Breast epithelium (tissue), 4 donors: ENCODE data around the gene IFNLR1. TPM values are rescaled to one million over a fixed set of nuclear protein-coding genes. Genes with fewer than 3 reads are reported as not detected.

ENCODE experiments used
- DNase-seq, 2 donors: peaks; one replicate each; pipeline ENCODE4 v3.0.0-alpha.2; 2019; ENCODE audit warnings: low spot score in 2 of 2
- H3K27ac ChIP-seq, 2 donors: fragments of 200-600 bp; sonication (generic) in 1 of 2; one replicate each; pipeline ENCODE4 v1.5.1; 2016 to 2019; ENCODE audit warnings: mild to moderate bottlenecking in 1 of 2
- H3K27me3 ChIP-seq, 2 donors: fragments of 200-600 bp; sonication (generic) in 1 of 2; one replicate each; pipeline versions ENCODE4 v1.5.1 to v1.6.0; 2017 to 2019; ENCODE audit warnings: control low read depth in 1 of 2, mild to moderate bottlenecking in 1 of 2
- H3K36me3 ChIP-seq: fragments of 200-600 bp; one replicate; pipeline ENCODE4 v1.5.1; 2019
- H3K4me1 ChIP-seq, 2 donors: fragments of 200-600 bp; sonication (generic); one replicate each; pipeline ENCODE4 v1.5.1; 2016 to 2019; ENCODE audit warnings: control low read depth in 1 of 2
- H3K4me3 ChIP-seq, 3 donors: fragments of 200-600 bp; sonication (generic); 1 replicate in 2 of 3; 2 replicates in 1 of 3; pipeline ENCODE4 v1.5.1; 2016 to 2019; ENCODE audit warnings: mild to moderate bottlenecking in 3 of 3, moderate library complexity in 2 of 3
- H3K9me3 ChIP-seq, 2 donors: fragments of 200-600 bp; sonication (generic) in 1 of 2; one replicate each; pipeline ENCODE4 v1.5.1; 2016 to 2019; ENCODE audit warnings: control low read depth in 1 of 2
- POLR2A ChIP-seq: fragments of 450-650 bp; IDR thresholded peaks from one replicate; pipeline ENCODE4 v1.6.1; 2016; ENCODE audit warnings: antibody characterized with exemption, mild to moderate bottlenecking, moderate library complexity
- POLR2AphosphoS5 ChIP-seq, 3 donors: sonication (generic); formaldehyde crosslinking; IDR thresholded peaks; one replicate each; pipeline ENCODE4 v1.6.1; 2017; ENCODE audit warnings: antibody characterized with exemption in 3 of 3
- intact Hi-C: fragments of 100-400 bp; cut with DNase I; formaldehyde crosslinking; loops from one replicate; pipeline ENCODE4 v1.15.1; 2023; ENCODE audit warnings: low total_unique reads
- total RNA-seq, 3 donors: library from RNA; depleted of rRNA; stranded (reverse); fragments of >200 nt; gene quantifications; one replicate each; pipeline ENCODE4 v1.1.0, GENCODE V29; 2016
- TF ChIP-seq, protein P1 (sequence below), 3 donors: fragments of 450-650 bp; IDR thresholded peaks; one replicate each; pipeline ENCODE4 v1.5.1; 2016 to 2017; ENCODE audit warnings: antibody characterized with exemption in 3 of 3, mild to moderate bottlenecking in 3 of 3, moderate library complexity in 3 of 3

Gene IFNLR1
- total RNA-seq, 3 donors from 2014 or later = under 0.01 to 10.7 (median 3.9) TPM

DNA sequence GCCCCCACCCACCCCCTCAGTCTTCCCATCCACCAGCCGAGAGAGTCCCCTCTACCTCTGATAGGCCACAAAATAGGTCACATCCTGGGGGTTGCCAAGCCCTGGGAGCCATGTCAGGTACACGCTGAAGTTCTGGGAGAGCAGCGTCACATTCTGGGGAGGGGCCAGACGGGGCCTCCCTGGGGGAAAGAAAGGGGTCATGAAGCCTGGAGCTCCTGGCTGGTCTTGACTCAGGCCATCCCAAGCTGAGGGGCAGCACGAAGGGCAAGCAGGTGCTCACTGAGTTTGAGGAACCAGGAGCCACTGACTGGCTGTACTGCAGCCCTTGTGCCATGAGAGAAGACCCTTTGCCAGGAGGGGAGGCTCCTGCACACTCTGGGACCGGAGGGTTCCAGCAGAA lies 6.4 kb downstream of the IFNLR1 start:
- DNase-seq = no peak
- Histone ChIP-seq H3K36me3 (no peaks in the 10 kb centered on the region), H3K4me3 (no peak overlapping the region), H3K4me1 (no peaks in the 10 kb centered on the region), H3K9me3 (no peaks in the 10 kb centered on the region), H3K27me3 (no peaks in the 10 kb centered on the region), H3K27ac (no peak overlapping the region)
- intact Hi-C loops = no loop called here
- TF ChIP-seq POLR2AphosphoS5 (IDR thresholded peaks at IDR 0.05) (no peak), POLR2A (no peak)
- TF ChIP-seq, protein P1, sequence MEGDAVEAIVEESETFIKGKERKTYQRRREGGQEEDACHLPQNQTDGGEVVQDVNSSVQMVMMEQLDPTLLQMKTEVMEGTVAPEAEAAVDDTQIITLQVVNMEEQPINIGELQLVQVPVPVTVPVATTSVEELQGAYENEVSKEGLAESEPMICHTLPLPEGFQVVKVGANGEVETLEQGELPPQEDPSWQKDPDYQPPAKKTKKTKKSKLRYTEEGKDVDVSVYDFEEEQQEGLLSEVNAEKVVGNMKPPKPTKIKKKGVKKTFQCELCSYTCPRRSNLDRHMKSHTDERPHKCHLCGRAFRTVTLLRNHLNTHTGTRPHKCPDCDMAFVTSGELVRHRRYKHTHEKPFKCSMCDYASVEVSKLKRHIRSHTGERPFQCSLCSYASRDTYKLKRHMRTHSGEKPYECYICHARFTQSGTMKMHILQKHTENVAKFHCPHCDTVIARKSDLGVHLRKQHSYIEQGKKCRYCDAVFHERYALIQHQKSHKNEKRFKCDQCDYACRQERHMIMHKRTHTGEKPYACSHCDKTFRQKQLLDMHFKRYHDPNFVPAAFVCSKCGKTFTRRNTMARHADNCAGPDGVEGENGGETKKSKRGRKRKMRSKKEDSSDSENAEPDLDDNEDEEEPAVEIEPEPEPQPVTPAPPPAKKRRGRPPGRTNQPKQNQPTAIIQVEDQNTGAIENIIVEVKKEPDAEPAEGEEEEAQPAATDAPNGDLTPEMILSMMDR (IDR thresholded peaks at IDR 0.05) = no peak

DNA sequence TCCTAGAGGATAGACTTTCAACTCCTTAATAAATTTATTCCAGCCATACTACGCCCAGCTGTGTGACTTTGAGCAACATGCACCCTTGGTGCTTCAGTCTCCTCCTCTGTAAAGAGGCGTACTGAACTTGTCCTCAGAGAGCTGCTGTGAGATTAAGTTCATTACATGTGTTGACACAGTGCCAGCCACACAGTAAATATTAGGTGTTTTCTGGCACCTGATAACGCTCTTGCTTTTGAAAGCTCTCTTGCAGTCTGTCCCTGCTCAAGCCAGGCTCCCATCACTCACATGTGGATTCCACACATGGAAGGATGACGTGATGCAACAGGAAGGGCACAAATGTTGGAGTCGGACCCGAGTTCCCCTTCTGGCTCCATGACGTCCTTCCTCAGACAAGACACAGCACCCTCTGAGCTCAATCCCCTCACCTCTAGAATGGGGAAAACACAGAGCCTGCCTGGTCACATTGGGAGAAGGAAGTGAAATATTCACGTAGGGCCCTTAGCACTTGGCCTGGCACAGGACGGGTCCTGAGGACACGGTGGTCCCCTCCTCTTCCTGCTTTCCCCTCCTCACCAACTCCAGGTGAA lies 7.7 kb downstream of the IFNLR1 start:
- no peaks in the 10 kb centered on the region for H3K9me3 ChIP-seq
- no peaks in the 10 kb centered on the region for H3K27me3 ChIP-seq
- intact Hi-C loops = no loop called here
- TF ChIP-seq, protein P1 (IDR thresholded peaks at IDR 0.05) = no peak
- no peak for TF ChIP-seq POLR2A
- no peak for TF ChIP-seq POLR2AphosphoS5 (IDR thresholded peaks at IDR 0.05)
- H3K27ac ChIP-seq = no peak overlapping the region
- no peak overlapping the region for H3K4me3 ChIP-seq
- H3K4me1 ChIP-seq = no peaks in the 10 kb centered on the region
- DNase-seq = no peak
- H3K36me3 ChIP-seq = no peaks in the 10 kb centered on the region

DNA sequence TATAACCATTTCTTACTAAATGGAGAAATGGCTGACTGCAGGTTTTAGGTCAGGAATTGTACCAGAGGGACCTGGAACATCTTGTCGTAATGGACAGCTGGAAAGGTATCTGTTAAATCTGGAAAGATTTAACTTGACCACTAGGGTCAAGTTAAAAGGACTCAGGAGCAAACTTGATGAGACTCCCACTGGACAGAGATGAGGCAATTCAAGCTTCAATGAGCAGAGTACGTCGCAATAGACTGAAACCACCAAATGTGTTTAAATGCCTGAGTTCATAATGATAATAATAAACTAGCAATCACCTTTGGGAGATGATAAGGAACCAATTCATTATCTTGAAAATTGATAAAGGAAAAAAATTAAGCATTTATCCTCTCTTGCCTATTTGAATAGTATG lies 8.7 kb downstream of the IFNLR1 start:
- intact Hi-C loops = no loop called here
- H3K9me3 ChIP-seq = no peaks in the 10 kb centered on the region
- H3K27me3 ChIP-seq = no peaks in the 10 kb centered on the region
- TF ChIP-seq POLR2AphosphoS5 (IDR thresholded peaks at IDR 0.05) (no peak), POLR2A (no peak)
- TF ChIP-seq, protein P1 (IDR thresholded peaks at IDR 0.05) = no peak
- H3K36me3 ChIP-seq = no peaks in the 10 kb centered on the region
- H3K27ac ChIP-seq = no peak overlapping the region
- H3K4me3 ChIP-seq = no peak overlapping the region
- H3K4me1 ChIP-seq = no peaks in the 10 kb centered on the region
- DNase-seq = no peak

DNA sequence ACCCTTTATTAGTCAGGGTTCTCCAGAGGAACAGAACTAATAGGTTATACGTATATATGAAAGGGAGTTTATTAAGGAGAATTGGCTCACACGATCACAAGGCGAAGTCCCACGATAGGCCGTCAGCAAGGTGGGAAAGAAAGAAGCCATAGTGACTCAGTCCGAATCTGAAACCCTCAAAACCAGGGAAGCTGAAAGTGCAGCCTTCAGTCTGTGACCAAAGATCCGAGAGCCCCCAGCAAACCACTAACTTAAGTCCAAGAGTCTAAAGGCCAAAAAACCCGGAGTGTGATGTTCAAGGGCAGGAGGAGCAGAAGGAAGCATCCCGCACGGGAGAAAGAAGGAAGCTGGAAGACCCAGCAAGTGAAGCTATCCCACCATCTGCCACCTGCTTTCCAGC lies 9.9 kb downstream of the IFNLR1 start:
- Histone ChIP-seq H3K27me3 (no peaks in the 10 kb centered on the region), H3K9me3 (no peaks in the 10 kb centered on the region), H3K4me3 (no peak overlapping the region), H3K36me3 (no peaks in the 10 kb centered on the region), H3K4me1 (no peaks in the 10 kb centered on the region), H3K27ac (no peak overlapping the region)
- intact Hi-C loops = no loop called here
- DNase-seq = no peak
- TF ChIP-seq POLR2A = no peak
- TF ChIP-seq, protein P1 (IDR thresholded peaks at IDR 0.05) = no peak
- TF ChIP-seq POLR2AphosphoS5 (IDR thresholded peaks at IDR 0.05) = no peak

DNA sequence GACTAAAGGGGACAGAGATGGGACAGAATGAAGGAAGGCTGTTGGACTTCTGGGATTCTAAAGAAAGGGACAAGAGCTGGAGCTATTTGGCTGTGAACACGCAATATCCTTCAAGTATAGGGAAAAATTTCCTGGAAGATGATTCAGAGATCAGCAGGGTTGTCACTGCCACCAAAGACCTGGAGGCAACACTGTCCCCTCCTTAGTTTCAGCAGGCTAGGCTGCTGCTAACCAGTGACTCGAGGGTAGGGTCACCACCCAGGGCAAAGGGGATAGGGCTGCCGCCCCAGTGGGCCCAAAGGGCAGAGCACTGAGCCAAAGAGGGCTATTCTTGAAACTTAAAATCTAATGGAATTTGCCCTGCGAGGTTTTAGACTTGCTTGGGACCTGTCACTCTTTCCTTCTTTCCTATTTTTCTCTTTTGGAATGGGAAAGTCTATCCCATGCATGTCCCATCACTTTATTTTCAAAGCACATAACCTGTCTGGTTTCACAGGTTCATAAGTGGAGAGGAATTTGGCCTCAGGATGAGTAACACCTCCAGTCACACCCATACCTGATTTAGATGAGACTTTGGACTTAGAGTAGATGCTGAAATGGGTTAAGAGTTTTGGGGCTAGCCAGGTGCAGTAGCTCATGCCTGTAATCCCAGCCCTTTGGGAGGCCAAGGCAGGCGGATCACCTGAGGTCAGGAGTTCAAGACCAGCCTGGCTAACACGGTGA lies 11.9 kb downstream of the IFNLR1 start:
- DNase-seq = no peak
- no peak overlapping the region for H3K27ac ChIP-seq
- no peaks in the 10 kb centered on the region for H3K9me3 ChIP-seq
- H3K27me3 ChIP-seq = no peaks in the 10 kb centered on the region
- intact Hi-C loops = no loop called here
- H3K4me1 ChIP-seq = no peaks in the 10 kb centered on the region
- no peak overlapping the region for H3K4me3 ChIP-seq
- H3K36me3 ChIP-seq = no peaks in the 10 kb centered on the region
- TF ChIP-seq, protein P1 (IDR thresholded peaks at IDR 0.05) = no peak
- no peak for TF ChIP-seq POLR2A
- TF ChIP-seq POLR2AphosphoS5 (IDR thresholded peaks at IDR 0.05) = no peak
